Stimulated activated CD4-positive, alpha-beta T cell treated with anti-CD3 and anti-CD28 coated beads, Interleukin-15, amount 100 ng/mL, for 24 hours (primary cell): Measurements from ENCODE around the gene NTHL1.
A peak's percentile ranks its signal among the peaks of the same experiment; 100 is the strongest.

ENCODE experiments used
- DNase-seq: peaks from one replicate; pipeline ENCODE4 v3.0.0-alpha.2; 2020

Gene NTHL1

GRCh38 chr16:2047330-2048115 is at the start of gene NTHL1, which contains the start of gene TSC2:
Gene NTHL1 (minus strand): TSS chr16:2047834. CDS start chr16:2047823, 11 bp downstream.
Gene TSC2 (plus strand): TSS chr16:2047985. CDS start chr16:2048616, 631 bp downstream.
- DNase-seq, result peak; percentile 97

GRCh38 chr16:2096853-2097595 is 49.4 kb upstream of the NTHL1 start:
- DNase-seq, result no peak

GRCh38 chr16:2095918-2096582 is 48.4 kb upstream of the NTHL1 start:
- no peak for DNase-seq

- DNase-seq, result no peak
Observed at GRCh38 chr16:2095315-2095853, 47.8 kb upstream of the NTHL1 start.

GRCh38 chr16:2093793-2094192 is 46.2 kb upstream of the NTHL1 start:
- DNase-seq, result no peak

- DNase-seq, result no peak
Observed at GRCh38 chr16:2092866-2093265, 45.2 kb upstream of the NTHL1 start.

GRCh38 chr16:2092256-2092620 is 44.6 kb upstream of the NTHL1 start:
- DNase-seq, result no peak

GRCh38 chr16:2091547-2092255 is 44.1 kb upstream of the NTHL1 start:
- no peak for DNase-seq

- DNase-seq, result peak; percentile 34
Observed at GRCh38 chr16:2090777-2091546, 43.3 kb upstream of the NTHL1 start.

- no peak for DNase-seq
Observed at GRCh38 chr16:2090481-2090776, 42.8 kb upstream of the NTHL1 start.

GRCh38 chr16:2089706-2090480 is 42.3 kb upstream of the NTHL1 start:
- no peak for DNase-seq

- DNase-seq, result no peak
Observed at GRCh38 chr16:2088759-2089358, 41.2 kb upstream of the NTHL1 start.

- DNase-seq, result no peak
Observed at GRCh38 chr16:2087748-2088631, 40.4 kb upstream of the NTHL1 start.

- no peak for DNase-seq
Observed at GRCh38 chr16:2086812-2087747, 39.4 kb upstream of the NTHL1 start.

GRCh38 chr16:2086106-2086742 is 38.6 kb upstream of the NTHL1 start:
- no peak for DNase-seq

- no peak for DNase-seq
Observed at GRCh38 chr16:2085669-2086068, 38.0 kb upstream of the NTHL1 start.

GRCh38 chr16:2084895-2085625 is 37.4 kb upstream of the NTHL1 start:
- no peak for DNase-seq
